H1 (cell line): Measurements from ENCODE around the gene CSGALNACT2.

Source experiments
- CBX8 ChIP-seq: fragments of 300-800, 300-1000 bp; sonication (generic); IDR thresholded peaks from 2 replicates; pipeline ENCODE4 v1.7.1; 2016; ENCODE audit warnings: low read depth, low read length, borderline replicate concordance
- CEBPB ChIP-seq: IDR thresholded peaks from 2 replicates; pipeline ENCODE4 v1.6.1; 2012; ENCODE audit warnings: low read depth, low read length
- EGR1 ChIP-seq: IDR thresholded peaks from 2 replicates; pipeline ENCODE4 v1.6.1; 2011; ENCODE audit warnings: low read depth, low read length, borderline replicate concordance
- EZH2 ChIP-seq: fragments of 200-600 bp; sonication (generic); IDR thresholded peaks from 2 replicates; pipeline ENCODE4 v1.7.1; 2012; ENCODE audit warnings: low read depth, mild to moderate bottlenecking, moderate library complexity, low read length, inconsistent platforms; ENCODE audit not compliant: severe bottlenecking
- POLR2A ChIP-seq, 2 experiments: IDR thresholded peaks; 1 replicate in 1 of 2; 2 replicates in 1 of 2; pipeline ENCODE4 v1.6.1; 2011; ENCODE audit warnings: low read depth in 2 of 2, low read length in 2 of 2, mild to moderate bottlenecking in 2 of 2; ENCODE audit errors: control extremely low read depth in 1 of 2
- RAD21 ChIP-seq, 2 experiments: IDR thresholded peaks in 1 of 2; conservative IDR thresholded peaks in 1 of 2; 2 replicates each; pipeline ENCODE4 v1.6.1; 2011; ENCODE audit warnings: low read depth in 2 of 2, low read length in 2 of 2, improper control_type of control experiment in 1 of 2, inconsistent platforms in 1 of 2, mild to moderate bottlenecking in 1 of 2, moderate library complexity in 1 of 2
- SIN3A ChIP-seq, 2 experiments: IDR thresholded peaks in 1 of 2; conservative IDR thresholded peaks in 1 of 2; 2 replicates each; pipeline ENCODE4 v1.6.1; 2011 to 2012; ENCODE audit warnings: low read length in 2 of 2, improper control_type of control experiment in 1 of 2, low read depth in 1 of 2, mild to moderate bottlenecking in 1 of 2
- SIRT6 ChIP-seq: IDR thresholded peaks from one replicate; pipeline ENCODE4 v1.7.1; 2012; ENCODE audit warnings: low read length, inconsistent platforms
- TAF1 ChIP-seq: IDR thresholded peaks from 2 replicates; pipeline ENCODE4 v1.6.1; 2011; ENCODE audit warnings: mild to moderate bottlenecking, low read depth, low read length
- USF2 ChIP-seq: IDR thresholded peaks from 2 replicates; pipeline ENCODE4 v1.6.1; 2011; ENCODE audit warnings: low read length, improper control_type of control experiment
- YY1 ChIP-seq: IDR thresholded peaks from 2 replicates; pipeline ENCODE4 v1.6.1; 2011; ENCODE audit warnings: low read depth, mild to moderate bottlenecking, low read length
- ZNF274 ChIP-seq: IDR thresholded peaks from 2 replicates; pipeline ENCODE4 v1.7.0; 2012; ENCODE audit warnings: low read length, borderline replicate concordance; ENCODE audit errors: extremely low read depth
- TF ChIP-seq, protein P1 (sequence below), 3 experiments: IDR thresholded peaks; 1 replicate in 2 of 3; 2 replicates in 1 of 3; pipeline versions ENCODE4 v1.5.1 to v1.6.1; 2011; ENCODE audit warnings: low read length in 3 of 3, mild to moderate bottlenecking in 3 of 3, inconsistent platforms in 2 of 3, low read depth in 1 of 3, moderate library complexity in 1 of 3; ENCODE audit not compliant: insufficient read depth in 1 of 3; ENCODE audit errors: control extremely low read depth in 1 of 3
- TF ChIP-seq, protein P2 (sequence below): IDR thresholded peaks from 2 replicates; pipeline ENCODE4 v1.6.1; 2012; ENCODE audit warnings: low read length, inconsistent platforms

GRCh38 chr10:43202224-43202656, 64.0 kb downstream of the CSGALNACT2 start:
- TF ChIP-seq, protein P1, sequence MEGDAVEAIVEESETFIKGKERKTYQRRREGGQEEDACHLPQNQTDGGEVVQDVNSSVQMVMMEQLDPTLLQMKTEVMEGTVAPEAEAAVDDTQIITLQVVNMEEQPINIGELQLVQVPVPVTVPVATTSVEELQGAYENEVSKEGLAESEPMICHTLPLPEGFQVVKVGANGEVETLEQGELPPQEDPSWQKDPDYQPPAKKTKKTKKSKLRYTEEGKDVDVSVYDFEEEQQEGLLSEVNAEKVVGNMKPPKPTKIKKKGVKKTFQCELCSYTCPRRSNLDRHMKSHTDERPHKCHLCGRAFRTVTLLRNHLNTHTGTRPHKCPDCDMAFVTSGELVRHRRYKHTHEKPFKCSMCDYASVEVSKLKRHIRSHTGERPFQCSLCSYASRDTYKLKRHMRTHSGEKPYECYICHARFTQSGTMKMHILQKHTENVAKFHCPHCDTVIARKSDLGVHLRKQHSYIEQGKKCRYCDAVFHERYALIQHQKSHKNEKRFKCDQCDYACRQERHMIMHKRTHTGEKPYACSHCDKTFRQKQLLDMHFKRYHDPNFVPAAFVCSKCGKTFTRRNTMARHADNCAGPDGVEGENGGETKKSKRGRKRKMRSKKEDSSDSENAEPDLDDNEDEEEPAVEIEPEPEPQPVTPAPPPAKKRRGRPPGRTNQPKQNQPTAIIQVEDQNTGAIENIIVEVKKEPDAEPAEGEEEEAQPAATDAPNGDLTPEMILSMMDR (IDR thresholded peaks at IDR 0.05; ENCODE audit: control extremely low read depth in 1 of 3, insufficient read depth in 1 of 3, low read depth in 1 of 3, low read length in 3 of 3) = peak in 2 of 3 experiments; percentile 63 to 71; a peak in 3 of 4 replicates
- no peak for TF ChIP-seq POLR2A (IDR thresholded peaks at IDR 0.05; ENCODE audit: control extremely low read depth in 1 of 2, low read depth in 2 of 2, low read length in 2 of 2)
- TF ChIP-seq USF2 = no peak
- TF ChIP-seq ZNF274 = no peak
- TF ChIP-seq EGR1 = no peak
- no peak for TF ChIP-seq YY1
- TF ChIP-seq CBX8 = no peak
- TF ChIP-seq TAF1 = no peak
- no peak for TF ChIP-seq SIRT6
- peak; percentile 36 to 41 for TF ChIP-seq RAD21 (IDR thresholded peaks at IDR 0.05 in 1 of 2, conservative IDR thresholded peaks at IDR 0.05 in 1 of 2; ENCODE audit: low read depth in 2 of 2, low read length in 2 of 2)
- no peak for TF ChIP-seq CEBPB
- TF ChIP-seq, protein P2, sequence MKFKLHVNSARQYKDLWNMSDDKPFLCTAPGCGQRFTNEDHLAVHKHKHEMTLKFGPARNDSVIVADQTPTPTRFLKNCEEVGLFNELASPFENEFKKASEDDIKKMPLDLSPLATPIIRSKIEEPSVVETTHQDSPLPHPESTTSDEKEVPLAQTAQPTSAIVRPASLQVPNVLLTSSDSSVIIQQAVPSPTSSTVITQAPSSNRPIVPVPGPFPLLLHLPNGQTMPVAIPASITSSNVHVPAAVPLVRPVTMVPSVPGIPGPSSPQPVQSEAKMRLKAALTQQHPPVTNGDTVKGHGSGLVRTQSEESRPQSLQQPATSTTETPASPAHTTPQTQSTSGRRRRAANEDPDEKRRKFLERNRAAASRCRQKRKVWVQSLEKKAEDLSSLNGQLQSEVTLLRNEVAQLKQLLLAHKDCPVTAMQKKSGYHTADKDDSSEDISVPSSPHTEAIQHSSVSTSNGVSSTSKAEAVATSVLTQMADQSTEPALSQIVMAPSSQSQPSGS = no peak
- TF ChIP-seq SIN3A (conservative IDR thresholded peaks at IDR 0.05 in 1 of 2, IDR thresholded peaks at IDR 0.05 in 1 of 2; ENCODE audit: low read depth in 1 of 2, low read length in 2 of 2) = peak; percentile 23 to 54; a peak in 1 of 4 replicates
- TF ChIP-seq EZH2 = no peak
